Measurements from ENCODE around the gene PLA2G4C. TPM values are rescaled to one million over a fixed set of nuclear protein-coding genes. Genes with fewer than 3 reads are reported as not detected.

PLA2G4C gene
- total RNA-seq, 1 donor from 2014 or later, result 4.1 TPM

- peaks cover 7% of the 10 kb centered on the region for H3K27me3 Mint-ChIP-seq (ENCODE audit: low read depth, unreplicated experiment)
- H3K4me3 Mint-ChIP-seq (ENCODE audit: unreplicated experiment), result no peak overlapping the region
- Histone ChIP-seq H3K9ac (ENCODE audit: low read length) (no peak overlapping the region), H3K4me1 (ENCODE audit: insufficient read depth, low read length) (no peaks in the 10 kb centered on the region), H4K20me1 (ENCODE audit: insufficient read depth, low read length) (no peaks in the 10 kb centered on the region), H3K9me3 (ENCODE audit: insufficient read depth, low read depth, low read length) (no peaks in the 10 kb centered on the region), H3K4me3 (ENCODE audit: insufficient read depth, low read depth, low read length) (no peak overlapping the region), H3K4me2 (ENCODE audit: low read length) (no peak overlapping the region), H3K27ac (ENCODE audit: low read depth, low read length) (no peak overlapping the region), H3K79me2 (ENCODE audit: insufficient read depth, low read length) (no peaks in the 10 kb centered on the region), H3K27me3 (ENCODE audit: insufficient read depth, low read length) (no peaks in the 10 kb centered on the region), H2AFZ (ENCODE audit: low read depth, low read length) (no peak overlapping the region), H3K36me3 (ENCODE audit: insufficient read depth, low read length) (no peaks in the 10 kb centered on the region)
- H3K27ac Mint-ChIP-seq (ENCODE audit: unreplicated experiment), result no peak overlapping the region
- no peaks in the 10 kb centered on the region for H3K4me1 Mint-ChIP-seq (ENCODE audit: low read depth, unreplicated experiment)
- TF ChIP-seq CTCF (IDR thresholded peaks at IDR 0.05; ENCODE audit: insufficient read depth, low read depth, low read length), result no peak
- TF ChIP-seq EZH2 (IDR thresholded peaks at IDR 0.05; ENCODE audit: insufficient read depth, low read length), result no peak
- no peak for DNase-seq (ENCODE audit: low read depth)
- peaks cover 6% of the 10 kb centered on the region for H3K9me3 Mint-ChIP-seq (ENCODE audit: unreplicated experiment)
- FAIRE-seq, result no peak
- H3K36me3 Mint-ChIP-seq (ENCODE audit: low read depth, unreplicated experiment), result no peaks in the 10 kb centered on the region
Measured at GRCh38 chr19:48060381-48060780, 50.2 kb downstream of the PLA2G4C start.

- no peak overlapping the region for H3K27ac Mint-ChIP-seq (ENCODE audit: unreplicated experiment)
- no peaks in the 10 kb centered on the region for H3K4me1 Mint-ChIP-seq (ENCODE audit: low read depth, unreplicated experiment)
Measured at GRCh38 chr19:48059331-48059730, 51.3 kb downstream of the PLA2G4C start.

More at GRCh38 chr19:48059331-48059730, 51.3 kb downstream of the PLA2G4C start:
- Histone ChIP-seq H3K36me3 (ENCODE audit: insufficient read depth, low read length) (no peaks in the 10 kb centered on the region), H3K27me3 (ENCODE audit: insufficient read depth, low read length) (no peaks in the 10 kb centered on the region), H4K20me1 (ENCODE audit: insufficient read depth, low read length) (no peaks in the 10 kb centered on the region), H3K4me1 (ENCODE audit: insufficient read depth, low read length) (no peaks in the 10 kb centered on the region), H3K4me3 (ENCODE audit: insufficient read depth, low read depth, low read length) (no peak overlapping the region), H3K79me2 (ENCODE audit: insufficient read depth, low read length) (no peaks in the 10 kb centered on the region), H3K9ac (ENCODE audit: low read length) (no peak overlapping the region), H2AFZ (ENCODE audit: low read depth, low read length) (no peak overlapping the region), H3K4me2 (ENCODE audit: low read length) (no peak overlapping the region), H3K27ac (ENCODE audit: low read depth, low read length) (no peak overlapping the region), H3K9me3 (ENCODE audit: insufficient read depth, low read depth, low read length) (no peaks in the 10 kb centered on the region)
- FAIRE-seq (no peak), DNase-seq (ENCODE audit: low read depth) (no peak)
- Mint-ChIP-seq H3K4me3 (ENCODE audit: unreplicated experiment) (no peak overlapping the region), H3K27me3 (ENCODE audit: low read depth, unreplicated experiment) (peaks cover 7% of the 10 kb centered on the region), H3K36me3 (ENCODE audit: low read depth, unreplicated experiment) (no peaks in the 10 kb centered on the region), H3K9me3 (ENCODE audit: unreplicated experiment) (no peaks in the 10 kb centered on the region)
- no peak for TF ChIP-seq EZH2 (IDR thresholded peaks at IDR 0.05; ENCODE audit: insufficient read depth, low read length)
- TF ChIP-seq CTCF (IDR thresholded peaks at IDR 0.05; ENCODE audit: insufficient read depth, low read depth, low read length), result no peak

Data from astrocyte (in vitro differentiated cells and primary cell).